ENCODE measurements around the gene NIPSNAP3A.
"Not testable (repeated sequence)": the region's sequence is repeated elsewhere in the genome, so short reads cannot be mapped to it uniquely, and the experiment has no call there.

The NIPSNAP3A gene

DNA sequence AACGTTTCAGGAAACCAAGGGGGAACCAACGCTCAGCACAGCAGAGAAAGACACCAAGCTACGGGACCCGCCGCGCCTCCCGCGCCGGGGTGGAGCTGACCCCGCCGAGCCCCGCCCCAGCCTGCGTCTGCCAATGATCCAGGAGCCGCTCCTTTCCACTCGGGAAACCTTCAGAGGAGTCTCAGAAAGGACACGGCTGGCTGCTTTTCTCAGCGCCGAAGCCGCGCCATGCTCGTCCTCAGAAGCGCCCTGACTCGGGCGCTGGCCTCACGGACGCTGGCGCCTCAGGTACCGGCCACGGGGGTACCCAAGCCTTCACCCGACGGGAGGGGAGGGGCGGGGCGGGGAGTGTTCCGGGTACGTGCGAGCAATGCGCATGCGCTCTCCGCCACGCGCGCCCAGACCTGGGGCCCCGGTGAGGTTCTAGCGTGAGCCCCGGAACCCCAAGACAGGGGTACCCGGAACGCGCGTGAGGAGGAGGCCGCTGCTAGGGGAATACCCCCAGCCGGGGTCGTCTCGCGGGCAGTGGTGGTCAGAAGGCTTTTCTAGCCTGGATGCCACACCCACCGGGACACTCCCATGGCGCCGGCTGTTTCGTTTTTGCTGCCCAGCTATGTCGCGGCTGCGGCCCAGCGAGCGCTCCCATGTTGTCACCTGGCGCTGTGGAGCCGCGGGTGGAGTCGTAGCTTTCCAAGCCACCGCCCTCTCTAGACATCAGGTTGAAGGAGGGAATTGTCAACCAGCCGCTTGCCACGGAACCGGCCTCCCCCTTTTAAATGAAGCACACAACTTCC lies at the start of gene NIPSNAP3A:
Gene NIPSNAP3A (plus strand): TSS at position 119 of the 794 bp plus-strand sequence. CDS start 110 bp downstream, at position 229.
- H3K4me1 Mint-ChIP-seq (ENCODE audit: low read depth) = peaks cover 26% of the 10 kb centered on the region
- H3K27me3 Mint-ChIP-seq = no peaks in the 10 kb centered on the region
- peak within 1 kb of the TSS; percentile 97 for H3K4me3 Mint-ChIP-seq
- no peaks in the 10 kb centered on the region for H3K9me3 Mint-ChIP-seq
- peak within 1 kb of the TSS; percentile 93 for H3K27ac Mint-ChIP-seq
- H3K36me3 Mint-ChIP-seq (ENCODE audit: low read depth) = peaks cover 29% of the 10 kb centered on the region
- intact Hi-C loops (cut with micrococcal nuclease) = no loop called here

DNA sequence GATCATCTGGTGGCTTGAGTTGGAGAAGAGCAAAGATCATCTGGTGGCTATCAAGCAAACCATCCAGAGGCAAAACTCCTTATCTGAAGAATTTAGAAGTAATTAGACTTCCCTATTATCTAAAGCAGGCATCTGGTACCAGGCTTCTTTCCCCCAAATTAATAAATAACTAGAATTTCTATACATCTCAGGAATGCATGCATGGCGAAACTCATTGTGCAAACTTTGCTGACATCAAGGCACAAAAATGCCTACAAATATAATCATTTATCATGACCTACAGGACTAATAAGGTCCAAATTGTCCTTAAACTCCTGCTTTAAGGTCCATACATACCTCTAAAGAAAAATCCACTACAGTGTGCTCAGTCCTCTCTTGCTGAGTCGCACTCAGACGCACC lies 47.2 kb upstream of the NIPSNAP3A start:
- no peak overlapping the region for H3K27ac Mint-ChIP-seq
- intact Hi-C loops (cut with micrococcal nuclease) = no loop called here
- no peak overlapping the region for H3K4me3 Mint-ChIP-seq
- H3K36me3 Mint-ChIP-seq (ENCODE audit: low read depth) = no peaks in the 10 kb centered on the region
- H3K27me3 Mint-ChIP-seq = no peaks in the 10 kb centered on the region
- H3K9me3 Mint-ChIP-seq = peaks cover 8% of the 10 kb centered on the region
- no peaks in the 10 kb centered on the region for H3K4me1 Mint-ChIP-seq (ENCODE audit: low read depth)

DNA sequence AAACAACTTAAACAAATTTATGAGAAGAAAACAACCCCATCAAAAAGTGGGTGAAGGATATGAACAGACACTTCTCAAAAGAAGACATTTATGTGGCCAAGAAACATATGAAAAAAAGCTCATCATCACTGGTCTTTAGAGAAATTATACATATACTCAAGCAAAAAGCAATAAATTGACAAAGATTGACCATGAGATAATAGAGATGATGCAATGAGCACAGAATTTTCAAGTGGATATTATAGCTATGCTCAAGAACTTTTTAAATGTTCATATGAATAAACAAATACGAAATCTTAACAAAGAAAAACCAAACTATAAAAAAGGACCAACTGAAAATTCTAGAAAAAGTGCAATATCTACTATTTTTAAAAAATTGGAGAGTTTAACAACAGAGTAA lies 38.7 kb upstream of the NIPSNAP3A start:
- H3K4me3 Mint-ChIP-seq; H3K27ac Mint-ChIP-seq; H3K27me3 Mint-ChIP-seq; H3K36me3 Mint-ChIP-seq (ENCODE audit: low read depth); intact Hi-C loops (cut with micrococcal nuclease); H3K4me1 Mint-ChIP-seq (ENCODE audit: low read depth): not testable (repeated sequence)
- peaks cover 26% of the 10 kb centered on the region for H3K9me3 Mint-ChIP-seq

DNA sequence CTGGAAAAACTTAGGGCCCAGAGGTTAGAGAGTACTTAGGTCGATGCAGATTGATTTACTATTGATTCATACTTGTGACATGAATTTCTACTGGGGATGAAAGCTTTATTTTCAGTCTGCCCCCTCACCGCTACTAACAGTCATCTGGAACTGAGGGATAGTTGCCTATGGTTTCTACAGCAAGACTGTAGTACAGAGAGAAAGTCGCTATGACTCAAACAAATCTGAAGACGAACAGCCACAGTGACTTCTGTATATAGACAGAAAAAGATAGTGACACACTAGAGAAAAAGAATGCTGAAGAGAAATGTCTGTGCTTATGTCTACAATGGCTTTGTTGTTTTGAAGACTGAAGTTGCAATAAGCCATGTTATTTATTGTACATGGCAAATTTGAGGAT lies 35.9 kb upstream of the NIPSNAP3A start:
- no peaks in the 10 kb centered on the region for H3K4me1 Mint-ChIP-seq (ENCODE audit: low read depth)
- H3K4me3 Mint-ChIP-seq = no peak overlapping the region
- H3K27me3 Mint-ChIP-seq = no peaks in the 10 kb centered on the region
- no peak overlapping the region for H3K27ac Mint-ChIP-seq
- intact Hi-C loops (cut with micrococcal nuclease) = no loop called here
- no peaks in the 10 kb centered on the region for H3K36me3 Mint-ChIP-seq (ENCODE audit: low read depth)
- H3K9me3 Mint-ChIP-seq = peaks cover 9% of the 10 kb centered on the region

DNA sequence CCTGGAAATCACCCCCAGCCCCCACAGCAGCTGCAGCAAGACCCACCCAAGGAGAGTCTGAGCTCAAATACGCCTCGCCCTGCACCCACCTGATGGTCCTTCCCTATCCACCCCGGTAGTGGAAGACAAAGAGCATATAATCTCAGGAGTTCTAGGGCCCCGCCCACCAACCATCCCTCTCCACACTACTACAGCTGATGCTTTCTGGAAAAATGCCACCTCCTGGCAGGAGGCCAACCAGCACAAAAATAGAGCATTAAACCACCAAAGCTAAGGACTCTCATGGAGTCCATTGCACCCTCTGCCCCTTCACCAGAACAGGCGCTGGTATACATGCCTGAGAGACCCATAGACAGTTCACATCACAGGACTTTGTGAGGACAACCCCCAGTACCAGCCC lies 22.5 kb upstream of the NIPSNAP3A start:
- Mint-ChIP-seq H3K36me3 (ENCODE audit: low read depth) (no peaks in the 10 kb centered on the region), H3K27ac (no peak overlapping the region), H3K4me1 (ENCODE audit: low read depth) (no peaks in the 10 kb centered on the region), H3K9me3 (peaks cover 21% of the 10 kb centered on the region), H3K27me3 (no peaks in the 10 kb centered on the region), H3K4me3 (no peak overlapping the region)
- intact Hi-C loops (cut with micrococcal nuclease) = no loop called here

DNA sequence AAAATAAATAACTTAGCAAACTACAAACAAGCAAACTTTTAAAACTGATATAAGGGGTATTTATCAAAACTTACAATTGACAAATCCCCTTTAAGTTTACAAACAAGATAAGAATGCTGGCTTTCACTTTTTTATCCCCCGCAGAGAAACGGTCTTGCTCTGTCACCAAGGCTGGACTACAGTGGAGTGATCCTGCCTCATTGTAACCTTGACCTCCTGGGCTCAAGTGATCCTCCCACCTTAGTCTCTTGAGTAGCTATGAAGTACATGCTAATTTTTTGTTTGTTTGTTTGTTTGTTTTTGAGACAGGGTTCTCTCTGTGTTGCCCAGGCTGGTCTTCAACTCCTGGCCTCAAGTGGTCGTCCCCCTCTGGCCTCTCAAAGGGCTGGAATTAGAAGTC lies 9.0 kb upstream of the NIPSNAP3A start:
- no peaks in the 10 kb centered on the region for H3K9me3 Mint-ChIP-seq
- H3K4me3 Mint-ChIP-seq = no peak overlapping the region

DNA sequence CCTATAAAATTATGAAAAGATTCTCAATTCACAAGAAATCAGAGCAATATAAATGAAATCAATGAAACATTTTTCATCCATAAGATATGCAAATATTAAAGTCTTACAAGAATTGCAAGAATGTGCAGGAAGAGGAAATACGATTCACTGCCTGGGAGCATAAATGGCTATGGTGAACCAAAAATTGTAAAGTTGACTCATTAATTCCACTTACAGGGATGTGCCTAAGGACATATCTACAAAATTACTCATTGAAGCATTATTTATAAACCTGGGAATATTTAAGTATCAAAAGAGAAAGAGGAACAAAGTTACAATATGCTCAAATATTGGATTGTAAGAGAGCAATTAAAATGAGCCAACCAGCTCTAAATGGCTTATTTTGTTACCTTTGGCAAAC lies 6.9 kb upstream of the NIPSNAP3A start:
- intact Hi-C loops (cut with micrococcal nuclease) = loop anchor here (5.0 kb wide), 1 partner anchor 648 kb away; the partner anchor contains the start of gene SMC2
- no peaks in the 10 kb centered on the region for H3K36me3 Mint-ChIP-seq (ENCODE audit: low read depth)
- H3K4me3 Mint-ChIP-seq = no peak overlapping the region
- no peaks in the 10 kb centered on the region for H3K27me3 Mint-ChIP-seq
- no peak overlapping the region for H3K27ac Mint-ChIP-seq
- no peaks in the 10 kb centered on the region for H3K4me1 Mint-ChIP-seq (ENCODE audit: low read depth)
- no peaks in the 10 kb centered on the region for H3K9me3 Mint-ChIP-seq

More for the DNA sequence above, 9.0 kb upstream of the NIPSNAP3A start:
- Mint-ChIP-seq H3K27ac (no peak overlapping the region), H3K27me3 (no peaks in the 10 kb centered on the region), H3K4me1 (ENCODE audit: low read depth) (no peaks in the 10 kb centered on the region), H3K36me3 (ENCODE audit: low read depth) (no peaks in the 10 kb centered on the region)
- intact Hi-C loops (cut with micrococcal nuclease) = no loop called here

DNA sequence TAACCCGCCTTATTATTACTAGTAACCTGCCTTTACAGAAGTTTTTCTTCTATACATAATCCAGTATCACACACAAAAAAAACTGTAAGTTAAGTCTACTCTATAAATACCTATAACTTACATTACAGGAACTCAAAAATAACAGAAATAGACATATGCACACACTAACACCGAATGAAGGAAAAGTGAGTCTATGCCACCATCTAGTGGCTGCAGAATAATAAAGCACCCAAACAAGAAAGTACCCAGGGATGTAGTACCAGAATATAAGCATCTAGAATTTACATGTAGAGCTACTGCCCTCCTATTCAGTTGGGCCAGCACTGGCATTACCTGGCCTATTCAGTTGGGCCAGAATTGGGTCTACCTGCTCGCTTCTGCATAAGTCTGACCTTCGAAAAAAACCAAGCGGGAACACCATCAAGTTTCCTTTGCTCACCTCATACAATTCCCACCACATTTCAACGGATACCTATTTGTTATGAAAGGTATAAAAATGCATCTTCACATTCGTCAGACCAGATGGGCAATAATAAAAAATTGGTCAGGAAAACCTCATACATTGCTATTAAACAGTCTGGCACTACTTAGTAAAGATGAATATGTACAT lies 4.0 kb upstream of the NIPSNAP3A start:
- Mint-ChIP-seq H3K9me3 (no peaks in the 10 kb centered on the region), H3K36me3 (ENCODE audit: low read depth) (peaks cover 5% of the 10 kb centered on the region), H3K4me1 (ENCODE audit: low read depth) (peaks cover 11% of the 10 kb centered on the region), H3K4me3 (no peak overlapping the region), H3K27ac (no peak overlapping the region), H3K27me3 (no peaks in the 10 kb centered on the region)
- intact Hi-C loops (cut with micrococcal nuclease) = loop anchor here (5.0 kb wide), 1 partner anchor 651 kb away; the partner anchor contains the start of gene SMC2

DNA sequence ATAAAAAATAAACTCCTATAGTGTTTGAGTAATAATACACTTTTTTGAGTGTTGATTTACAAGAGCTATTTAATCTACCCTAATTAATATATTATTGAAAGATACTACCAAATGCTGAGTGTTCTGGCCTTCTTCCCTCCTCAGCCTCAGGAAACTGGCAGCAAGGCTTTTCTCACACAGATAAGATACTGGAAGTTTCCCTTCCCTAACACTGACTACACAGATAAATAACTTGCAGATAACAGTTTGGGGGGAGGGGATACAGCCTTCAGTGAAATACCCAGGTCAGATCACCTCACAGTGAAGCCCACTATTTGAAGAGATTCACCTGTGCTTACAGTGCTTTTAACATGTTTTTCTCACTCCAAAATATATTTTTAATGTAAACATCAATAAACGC lies 1.6 kb upstream of the NIPSNAP3A start:
- H3K27ac Mint-ChIP-seq = no peak overlapping the region
- H3K4me1 Mint-ChIP-seq (ENCODE audit: low read depth) = peaks cover 26% of the 10 kb centered on the region
- no peaks in the 10 kb centered on the region for H3K27me3 Mint-ChIP-seq
- H3K9me3 Mint-ChIP-seq = no peaks in the 10 kb centered on the region
- H3K4me3 Mint-ChIP-seq = no peak overlapping the region
- H3K36me3 Mint-ChIP-seq (ENCODE audit: low read depth) = peaks cover 11% of the 10 kb centered on the region
- intact Hi-C loops (cut with micrococcal nuclease) = no loop called here

DNA sequence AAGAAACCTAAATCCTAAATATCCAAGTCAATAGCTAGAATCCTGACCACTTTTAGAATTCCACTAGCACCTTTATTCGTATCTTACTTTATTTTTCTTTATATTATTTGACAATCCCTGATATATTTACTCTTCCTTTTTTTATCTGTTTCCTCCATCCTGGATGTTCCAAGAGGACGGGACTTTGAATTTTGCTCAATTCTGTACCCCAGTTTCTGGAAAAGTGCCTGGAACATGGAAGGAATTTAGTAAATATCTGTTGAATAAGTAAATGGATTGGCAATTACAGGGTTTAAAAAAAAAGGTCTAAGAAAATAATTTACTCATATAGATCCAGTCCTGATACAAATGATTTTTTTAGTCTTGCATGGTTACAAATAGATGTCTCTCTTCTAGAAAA lies 1.2 kb upstream of the NIPSNAP3A start:
- Mint-ChIP-seq H3K9me3 (no peaks in the 10 kb centered on the region), H3K4me1 (ENCODE audit: low read depth) (peaks cover 26% of the 10 kb centered on the region), H3K36me3 (ENCODE audit: low read depth) (peaks cover 16% of the 10 kb centered on the region), H3K4me3 (no peak overlapping the region), H3K27me3 (no peaks in the 10 kb centered on the region), H3K27ac (no peak overlapping the region)
- intact Hi-C loops (cut with micrococcal nuclease) = no loop called here

DNA sequence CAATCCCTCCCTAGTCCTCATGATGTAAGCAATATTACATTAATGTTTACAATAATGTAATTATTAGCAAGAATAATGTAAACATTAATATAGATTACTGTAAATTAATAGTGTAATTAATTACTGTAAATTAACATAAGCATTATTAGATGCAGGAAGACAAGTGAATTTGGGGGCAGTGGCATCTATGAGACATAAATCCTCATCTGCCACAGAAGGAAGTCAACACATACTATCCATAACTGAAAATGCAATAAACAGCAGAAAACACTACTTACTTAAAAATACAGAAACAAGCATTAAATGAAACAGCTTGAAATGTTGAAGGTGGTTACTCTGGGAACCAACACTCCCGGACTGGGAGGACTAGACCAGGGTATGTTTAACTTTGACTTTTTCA lies 685 bp upstream of the NIPSNAP3A start:
- Mint-ChIP-seq H3K9me3 (no peaks in the 10 kb centered on the region), H3K4me1 (ENCODE audit: low read depth) (peaks cover 26% of the 10 kb centered on the region), H3K27ac (peak overlapping the region; percentile 93), H3K36me3 (ENCODE audit: low read depth) (peaks cover 21% of the 10 kb centered on the region), H3K27me3 (no peaks in the 10 kb centered on the region), H3K4me3 (peak overlapping the region; percentile 97)
- intact Hi-C loops (cut with micrococcal nuclease) = no loop called here

DNA sequence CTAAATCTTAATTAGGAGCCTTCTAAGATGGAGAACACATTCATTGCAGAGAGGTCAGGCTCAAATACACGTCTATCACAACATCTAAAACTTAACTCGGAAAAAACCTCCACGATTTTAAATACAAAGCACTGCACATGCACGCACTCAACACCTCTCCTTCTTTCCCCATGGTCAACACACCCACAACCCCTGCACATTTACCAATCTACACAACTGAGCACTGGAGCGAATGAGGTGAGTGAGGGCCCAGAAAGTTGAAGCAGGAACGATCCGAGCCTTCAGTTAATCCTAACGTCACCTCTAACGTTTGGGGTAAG lies 278 bp upstream of the NIPSNAP3A start:
- Mint-ChIP-seq H3K4me3 (peak overlapping the region; percentile 97), H3K36me3 (ENCODE audit: low read depth) (peaks cover 25% of the 10 kb centered on the region), H3K9me3 (no peaks in the 10 kb centered on the region), H3K27me3 (no peaks in the 10 kb centered on the region), H3K4me1 (ENCODE audit: low read depth) (peaks cover 26% of the 10 kb centered on the region), H3K27ac (peak overlapping the region; percentile 93)
- intact Hi-C loops (cut with micrococcal nuclease) = no loop called here

DNA sequence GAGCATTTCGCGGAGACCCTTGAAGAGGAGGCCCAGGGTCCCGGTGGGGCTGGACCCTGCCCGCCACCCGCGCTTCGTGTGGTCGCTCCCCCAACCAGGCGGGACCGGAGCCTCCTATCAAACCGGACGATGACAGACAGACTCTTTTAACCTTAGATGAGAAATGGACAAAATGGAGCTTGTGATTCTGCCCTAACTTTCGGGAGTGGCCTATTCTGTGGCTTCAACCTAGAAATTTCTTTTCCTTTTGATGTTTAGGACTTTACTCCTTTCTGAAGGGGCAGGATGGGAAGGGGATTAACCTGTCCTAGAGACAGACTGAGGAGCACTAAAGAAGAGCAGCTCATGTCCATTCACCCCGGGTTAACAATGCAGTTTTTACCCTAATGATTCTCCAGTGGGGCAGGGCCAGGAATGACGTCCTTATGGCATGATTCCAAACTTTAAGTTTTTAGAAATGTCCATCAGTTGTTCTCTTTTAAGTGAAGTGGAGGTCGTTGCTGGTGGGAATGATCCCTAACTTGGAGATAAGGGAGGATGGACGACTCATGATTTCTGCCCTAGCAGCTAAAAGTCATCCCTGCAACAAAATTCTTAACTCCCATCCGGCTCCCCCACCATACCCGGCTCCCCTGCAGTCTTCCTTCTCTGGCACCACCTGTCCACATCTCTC lies 1.0 kb downstream of the NIPSNAP3A start:
- Mint-ChIP-seq H3K9me3 (no peaks in the 10 kb centered on the region), H3K4me3 (peak overlapping the region; percentile 97), H3K27me3 (no peaks in the 10 kb centered on the region), H3K27ac (peak overlapping the region; percentile 93), H3K4me1 (ENCODE audit: low read depth) (peaks cover 26% of the 10 kb centered on the region), H3K36me3 (ENCODE audit: low read depth) (peaks cover 37% of the 10 kb centered on the region)
- intact Hi-C loops (cut with micrococcal nuclease) = no loop called here

DNA sequence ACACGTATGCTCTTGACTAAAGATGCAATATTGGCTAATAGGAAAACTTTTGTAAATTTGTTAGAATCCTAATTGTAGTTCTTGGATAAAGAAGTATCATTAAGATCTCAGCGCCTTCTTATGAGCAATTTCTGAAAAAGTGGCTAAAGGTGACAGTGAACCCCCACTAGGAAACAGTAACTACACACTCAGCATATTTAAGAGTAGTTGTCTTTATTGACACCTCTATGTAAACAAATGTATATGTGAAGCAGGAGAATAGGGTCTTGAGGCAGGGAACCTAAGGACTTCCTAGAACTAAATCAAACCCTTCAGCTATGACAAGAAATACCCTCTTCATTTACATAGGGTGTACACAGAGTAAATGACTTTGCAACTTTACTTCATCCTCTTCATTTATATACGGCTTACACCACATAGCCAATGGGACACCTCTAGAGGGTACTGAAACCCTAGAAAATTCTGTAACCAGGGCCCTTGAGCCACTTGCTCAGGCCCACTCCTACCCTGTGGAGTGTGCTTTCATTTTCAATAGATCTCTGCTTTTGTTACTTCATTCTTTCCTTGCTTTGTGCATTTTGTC lies 2.8 kb downstream of the NIPSNAP3A start:
- Mint-ChIP-seq H3K4me3 (no peak overlapping the region), H3K27ac (peak overlapping the region; percentile 32)

More for the DNA sequence above, 2.8 kb downstream of the NIPSNAP3A start:
- H3K4me1 Mint-ChIP-seq (ENCODE audit: low read depth) = peaks cover 26% of the 10 kb centered on the region
- no peaks in the 10 kb centered on the region for H3K27me3 Mint-ChIP-seq
- intact Hi-C loops (cut with micrococcal nuclease) = no loop called here
- peaks cover 48% of the 10 kb centered on the region for H3K36me3 Mint-ChIP-seq (ENCODE audit: low read depth)
- no peaks in the 10 kb centered on the region for H3K9me3 Mint-ChIP-seq

Measured in dendritic cell treated with granulocyte-macrophage colony-stimulating factor and Interleukin-4, amounts not matched to agents 40 ng/mL and 50 ng/mL, for 4 days (primary cell).